GM19324 (cell line): ENCODE data around the gene LIPA.

Source experiments
- ATAC-seq: cut with Tn5 transposase; IDR thresholded peaks from one replicate; pipeline ENCODE4 v1.9.1; 2021; ENCODE audit warnings: mild to moderate bottlenecking, moderate library complexity; ENCODE audit not compliant: unreplicated experiment, low FRiP score

Gene LIPA

DNA sequence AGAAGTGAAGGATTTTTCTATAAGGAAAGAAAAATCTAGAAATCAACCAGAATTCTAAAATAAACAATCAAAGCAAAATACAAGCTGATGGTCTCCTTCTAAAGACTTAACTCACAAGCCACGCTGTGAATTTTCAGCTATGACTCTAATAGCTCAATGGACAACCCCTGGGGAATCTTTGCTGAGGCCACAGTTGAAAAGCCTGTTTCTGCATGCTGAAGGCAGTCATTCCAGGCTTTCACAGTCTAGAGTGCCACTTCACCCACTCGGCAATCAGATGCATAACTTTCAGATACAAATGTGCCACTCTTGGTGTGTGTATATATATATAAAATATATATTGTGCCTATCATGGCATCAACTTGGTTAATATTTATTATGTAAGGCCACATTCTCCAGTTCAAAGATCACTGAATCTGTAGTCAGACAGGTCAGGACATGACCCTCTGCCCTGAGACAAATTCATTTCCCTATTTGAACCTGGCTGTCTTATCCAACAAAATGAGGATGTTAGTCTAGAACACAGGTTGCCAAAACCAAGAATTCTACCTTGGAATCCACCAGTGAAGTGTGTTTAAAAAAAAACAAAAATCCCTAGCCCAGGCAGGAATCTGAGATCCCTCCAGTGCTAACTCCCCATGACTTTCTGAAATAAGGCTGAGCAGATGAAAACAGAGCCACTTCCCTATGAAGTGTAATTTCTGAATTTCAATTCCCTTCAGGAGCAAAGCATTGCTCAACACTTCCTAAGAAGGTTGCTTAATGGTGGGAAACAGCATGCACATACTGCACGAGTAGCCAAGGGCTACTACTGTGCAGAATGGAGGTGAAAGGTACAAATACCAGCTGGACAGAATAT is 9.9 kb downstream of the LIPA start:
- no peak for ATAC-seq

DNA sequence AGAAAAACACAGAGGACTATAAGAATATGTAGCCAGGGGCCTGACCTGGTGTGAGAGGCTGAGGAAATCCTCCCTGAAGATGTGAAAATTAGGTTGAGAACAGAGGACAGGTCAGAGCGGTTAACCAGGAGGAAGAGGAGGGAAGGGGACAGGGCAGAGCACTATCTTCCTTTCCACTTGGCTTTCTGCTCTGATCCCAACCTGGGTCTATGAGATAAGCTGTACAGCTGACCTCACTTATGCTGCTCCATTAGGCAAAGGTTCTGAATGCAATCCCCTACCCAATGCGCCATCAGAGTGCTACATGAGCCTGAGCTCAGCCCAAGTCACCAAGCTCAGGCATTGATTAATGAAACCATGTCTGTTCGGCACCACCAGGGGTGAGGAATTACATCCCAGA is 10.5 kb downstream of the LIPA start:
- ATAC-seq = no peak

DNA sequence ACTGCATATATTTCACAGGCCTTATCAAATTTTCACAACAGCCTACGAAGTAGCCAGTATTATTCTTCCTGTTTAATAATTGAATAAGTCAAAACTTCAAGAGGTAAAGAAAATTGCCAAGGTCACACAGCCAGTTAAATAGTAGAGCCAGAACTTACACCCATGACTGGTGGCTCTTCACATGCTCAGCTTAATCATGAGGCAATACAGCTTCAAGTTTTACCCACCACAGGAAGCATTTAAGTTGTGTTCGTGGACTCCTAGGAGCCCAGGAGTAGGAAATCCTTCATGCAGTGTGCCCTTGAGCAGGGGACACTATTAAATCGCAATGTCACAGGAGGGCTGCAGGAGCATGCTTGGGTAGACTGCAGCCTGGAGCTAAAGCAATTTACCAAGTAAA is 11.1 kb downstream of the LIPA start:
- ATAC-seq = no peak

DNA sequence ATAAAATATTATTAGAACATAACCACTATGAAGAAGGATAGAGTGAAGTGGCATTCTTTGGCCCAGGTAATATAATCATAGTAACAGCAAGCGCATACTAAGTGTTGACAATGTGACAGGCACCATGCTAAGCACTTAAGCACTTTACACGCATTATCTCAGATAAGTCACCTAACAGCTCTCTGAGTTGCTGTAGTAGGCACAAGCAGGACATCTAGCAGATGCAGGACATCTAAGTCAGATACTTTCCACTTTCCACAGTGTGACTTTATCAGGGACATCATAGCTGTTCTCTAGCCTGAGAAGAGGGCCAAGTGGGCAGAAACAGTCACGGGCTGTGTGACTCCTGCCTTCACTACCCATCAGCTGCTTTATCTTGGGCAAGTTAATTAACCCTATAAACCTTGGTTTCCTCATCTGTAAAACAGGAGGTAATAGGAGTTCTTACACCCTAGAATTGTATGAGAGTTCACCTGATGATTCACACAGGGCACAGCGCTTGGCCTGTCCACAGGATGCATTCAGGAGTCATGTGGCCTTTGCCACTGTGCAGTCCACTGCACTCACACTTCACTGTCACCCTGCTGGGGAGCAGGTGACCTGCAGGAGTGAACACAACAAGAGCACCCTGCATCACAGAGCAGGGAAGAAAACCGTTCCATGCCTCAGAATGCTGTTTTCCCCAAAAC is 12.5 kb downstream of the LIPA start:
- no peak for ATAC-seq

DNA sequence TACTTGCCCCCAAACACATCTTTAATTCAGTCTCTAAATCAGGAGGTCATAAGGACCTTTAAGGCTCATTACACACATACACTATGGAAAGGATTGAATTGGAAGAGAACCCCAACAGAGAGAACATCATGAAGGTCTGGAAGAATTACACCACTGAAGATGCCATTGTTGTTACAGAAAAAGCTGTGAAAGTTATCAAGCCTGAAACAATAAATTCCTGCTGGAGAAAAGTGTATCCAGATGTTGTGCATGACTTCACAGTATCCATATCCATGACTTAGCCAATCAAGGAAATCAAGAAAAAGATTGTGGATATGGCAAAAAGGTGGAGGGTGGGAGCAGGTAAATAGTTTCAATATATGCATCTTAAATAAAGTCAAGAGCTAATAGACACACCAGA is 13.7 kb downstream of the LIPA start:
- ATAC-seq = no peak

DNA sequence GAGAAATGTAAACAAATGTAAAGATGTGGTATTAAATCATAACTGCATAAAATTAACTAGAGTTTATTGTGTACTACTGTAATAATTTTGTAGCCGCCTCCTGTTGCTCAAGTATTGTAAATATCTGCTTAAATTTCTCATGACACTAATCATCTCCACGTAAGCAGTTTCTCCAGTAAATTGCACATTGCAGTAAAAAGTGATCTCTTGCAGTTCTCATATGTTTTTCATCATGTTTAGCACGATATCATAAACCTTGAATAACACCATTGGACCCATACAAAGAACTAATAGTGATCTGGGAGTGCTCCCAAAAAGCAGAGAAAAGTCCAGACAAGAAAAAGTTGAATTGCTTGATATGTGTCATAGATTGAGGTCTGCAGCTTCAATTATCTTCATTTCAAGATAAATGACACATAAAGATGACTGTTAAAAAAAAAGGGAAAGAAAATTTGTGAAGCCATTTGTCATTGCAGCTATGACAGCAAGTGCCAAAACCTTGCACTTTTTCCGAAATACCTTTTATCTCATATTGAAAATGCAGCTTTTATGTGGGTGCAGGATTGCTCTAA is 15.3 kb downstream of the LIPA start:
- no peak for ATAC-seq

DNA sequence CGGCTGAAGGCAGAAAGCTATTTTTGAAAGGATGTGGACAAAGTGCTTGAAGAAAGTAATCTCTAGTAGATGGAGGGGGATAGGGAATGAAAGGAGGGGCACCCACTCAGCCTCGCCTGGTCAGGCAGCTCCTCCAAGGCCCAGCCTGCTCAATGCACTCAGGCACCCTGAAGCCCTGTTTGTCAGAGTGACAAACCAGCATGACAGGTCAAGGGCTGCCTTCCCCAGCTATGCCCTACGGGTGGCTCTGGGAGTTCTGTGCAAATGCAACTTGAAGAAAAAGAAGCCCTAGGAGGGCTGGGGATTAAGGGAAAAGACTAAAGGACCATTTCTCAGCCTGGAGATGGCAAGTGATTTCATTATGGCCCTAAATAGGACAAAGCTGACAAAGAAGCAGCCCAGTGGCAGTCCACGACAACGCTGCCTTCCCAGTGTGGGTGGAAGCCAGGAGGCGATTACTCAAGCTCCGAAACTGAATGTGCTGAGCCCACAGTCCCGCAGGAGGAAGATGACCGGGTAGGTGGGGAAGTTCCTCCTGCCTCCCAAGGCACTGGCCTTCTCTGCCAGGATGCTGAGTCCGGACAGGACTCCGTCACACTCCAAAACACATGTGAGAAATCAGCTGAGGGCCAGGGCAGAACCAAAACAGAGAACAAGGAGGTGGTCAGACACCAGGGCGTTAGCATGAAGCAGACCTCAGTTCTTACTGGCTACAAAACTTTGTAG is 16.3 kb downstream of the LIPA start:
- no peak for ATAC-seq

DNA sequence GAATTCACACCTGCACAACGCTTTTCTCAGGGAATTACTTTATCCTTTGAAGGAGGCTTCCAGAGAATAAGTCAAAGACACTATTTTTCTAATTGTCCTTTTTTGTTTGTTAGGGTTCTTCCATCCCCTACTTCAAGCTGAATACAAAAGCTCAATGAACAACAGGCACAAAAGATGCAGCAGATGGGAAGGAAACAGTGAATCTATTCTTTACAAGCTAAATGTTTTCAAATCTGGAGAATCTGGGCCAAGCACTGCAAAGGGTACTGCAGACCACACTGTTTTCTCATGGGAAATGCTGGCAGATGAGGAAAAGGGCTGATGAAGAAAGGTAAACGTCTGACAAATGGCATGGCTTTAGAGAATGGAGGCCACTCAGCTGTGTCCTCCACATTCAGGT is 18.5 kb downstream of the LIPA start:
- ATAC-seq = no peak

DNA sequence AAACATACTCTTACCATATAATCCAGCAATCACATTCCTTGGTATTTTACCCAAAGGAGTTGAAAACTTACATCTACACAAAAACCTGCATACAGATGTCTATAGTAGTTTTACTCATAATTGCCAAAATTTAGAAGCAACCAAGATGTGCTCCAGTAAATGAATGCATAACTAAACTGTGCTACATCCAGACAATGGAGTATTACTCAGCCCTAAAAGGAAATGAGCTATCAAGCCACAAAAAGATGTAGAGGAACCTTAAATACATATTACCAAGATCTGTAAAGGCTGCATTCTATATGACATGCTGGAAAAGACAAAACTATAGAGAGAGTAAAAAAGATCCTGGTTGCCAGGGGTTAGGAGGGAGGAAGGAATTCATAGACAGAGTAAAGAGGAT is 22.6 kb downstream of the LIPA start:
- no peak for ATAC-seq

DNA sequence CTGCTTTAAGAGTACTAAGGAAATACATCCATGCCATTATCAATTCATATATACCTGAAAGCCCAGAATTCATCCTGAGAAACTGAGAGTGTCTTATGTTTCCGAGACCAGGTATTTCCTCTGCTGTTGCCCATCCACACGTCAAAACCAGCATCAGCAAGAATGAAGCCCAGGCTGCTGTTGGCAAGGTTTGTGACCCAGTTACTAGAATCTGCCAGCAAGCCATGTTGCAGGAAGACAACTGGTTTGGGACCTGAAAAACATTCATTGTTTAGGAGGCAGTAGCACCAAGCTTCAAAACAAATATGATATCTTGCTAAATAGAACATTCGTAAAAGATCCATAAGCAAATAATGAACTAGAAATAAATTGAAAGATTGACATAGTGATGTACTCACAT is 23.4 kb downstream of the LIPA start:
- no peak for ATAC-seq

DNA sequence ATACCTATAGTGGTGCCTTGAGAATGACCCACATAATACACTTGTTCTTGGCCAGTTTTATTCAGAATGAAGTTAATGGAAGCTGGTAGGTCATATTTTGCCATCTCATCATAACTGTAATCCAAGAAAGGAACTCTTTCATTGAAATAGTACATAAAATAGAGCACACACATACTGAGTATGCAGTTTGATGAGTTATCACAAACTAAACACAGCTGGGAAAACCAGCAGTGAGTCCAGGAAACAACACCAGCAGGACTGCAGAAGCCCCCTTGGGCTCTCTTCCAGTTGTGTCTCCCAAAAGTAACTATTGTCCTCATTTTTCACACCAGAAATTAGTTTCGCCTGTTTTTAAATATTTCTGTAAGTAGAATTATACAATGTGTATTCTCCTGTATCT is 24.7 kb downstream of the LIPA start:
- ATAC-seq = no peak

DNA sequence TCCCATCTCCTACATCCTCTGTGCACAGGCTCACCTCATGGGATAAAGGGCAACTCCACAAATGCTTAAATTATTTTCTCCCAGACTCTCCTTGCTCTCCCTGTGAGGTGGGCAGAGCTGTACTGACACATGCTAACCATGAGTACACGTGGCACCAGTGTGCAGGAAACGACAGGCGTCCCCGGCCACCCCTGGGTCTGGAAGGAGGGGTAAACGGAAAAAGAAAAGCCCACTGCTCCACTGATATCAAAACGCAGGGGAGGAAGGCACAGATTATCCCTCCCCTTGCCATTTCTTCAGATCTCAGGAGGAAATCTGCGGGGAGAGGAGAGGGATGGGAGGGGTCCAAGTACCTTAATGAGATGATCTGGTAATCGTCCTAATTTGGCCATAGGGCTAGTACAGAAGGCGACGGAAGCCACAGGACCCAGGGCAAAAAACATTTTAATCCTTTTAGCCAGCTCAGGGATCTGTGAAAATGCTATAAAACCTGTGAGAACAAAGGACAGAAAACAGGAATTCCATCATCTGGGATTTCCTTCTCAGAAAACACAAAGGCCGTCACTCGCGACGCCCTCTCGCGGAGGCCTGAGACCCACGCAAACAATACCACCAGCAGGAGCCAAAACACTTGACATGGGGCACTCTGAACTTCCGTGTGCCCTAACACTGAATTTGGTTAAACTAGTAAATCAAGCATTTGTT is 26.7 kb downstream of the LIPA start:
- no peak for ATAC-seq

DNA sequence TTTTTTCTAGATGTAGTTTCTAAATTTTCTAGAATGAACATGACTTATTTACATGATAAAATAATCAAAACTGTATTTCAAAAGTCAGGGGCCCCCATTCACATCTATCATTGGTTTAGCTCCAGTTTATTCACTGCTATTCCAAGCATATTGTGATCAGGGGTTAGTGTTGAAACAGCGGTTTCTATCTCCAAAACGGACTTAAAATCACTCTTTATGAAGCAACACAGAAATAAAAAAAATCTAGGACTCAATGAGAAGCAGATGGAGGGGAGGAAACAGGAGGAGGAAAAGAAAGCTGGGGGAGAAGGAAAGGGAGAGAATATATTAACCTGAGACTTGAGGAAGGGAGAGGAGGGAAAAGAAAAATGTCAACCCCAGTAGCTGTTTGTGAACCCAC is 29.7 kb downstream of the LIPA start:
- ATAC-seq = no peak

DNA sequence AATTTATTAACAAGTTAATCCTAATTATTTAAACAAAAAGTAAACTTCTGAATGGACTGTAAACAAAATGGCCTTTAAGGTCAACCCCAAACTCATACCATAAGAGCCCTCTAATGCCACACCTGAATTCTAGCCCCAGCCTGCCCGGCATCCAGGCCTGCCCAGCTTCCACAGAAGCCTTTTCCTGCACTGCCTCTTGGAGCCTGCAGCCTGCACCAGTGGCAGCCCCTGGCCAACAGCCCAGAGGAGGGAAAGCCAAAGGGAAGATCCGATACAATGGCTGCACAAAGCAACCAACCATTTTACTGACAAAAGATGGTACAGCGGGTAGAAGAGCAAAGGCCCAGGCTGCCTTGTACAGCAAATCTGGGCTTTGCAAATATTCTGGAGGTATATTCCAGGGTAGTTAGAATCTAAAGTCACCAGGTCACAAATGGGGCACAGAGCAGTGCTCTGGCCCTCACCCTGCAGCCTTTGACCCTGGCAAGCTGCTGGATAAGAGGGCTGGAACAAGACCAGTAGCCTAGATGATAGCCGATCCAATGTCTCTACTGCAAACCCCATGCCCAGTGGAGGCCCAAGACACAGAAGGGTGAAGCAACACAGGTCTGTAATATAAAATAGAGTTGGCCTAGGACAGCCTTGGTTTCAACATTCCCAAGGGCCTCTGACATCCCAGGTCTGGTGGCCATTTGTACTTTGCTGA is 31.9 kb downstream of the LIPA start:
- no peak for ATAC-seq

DNA sequence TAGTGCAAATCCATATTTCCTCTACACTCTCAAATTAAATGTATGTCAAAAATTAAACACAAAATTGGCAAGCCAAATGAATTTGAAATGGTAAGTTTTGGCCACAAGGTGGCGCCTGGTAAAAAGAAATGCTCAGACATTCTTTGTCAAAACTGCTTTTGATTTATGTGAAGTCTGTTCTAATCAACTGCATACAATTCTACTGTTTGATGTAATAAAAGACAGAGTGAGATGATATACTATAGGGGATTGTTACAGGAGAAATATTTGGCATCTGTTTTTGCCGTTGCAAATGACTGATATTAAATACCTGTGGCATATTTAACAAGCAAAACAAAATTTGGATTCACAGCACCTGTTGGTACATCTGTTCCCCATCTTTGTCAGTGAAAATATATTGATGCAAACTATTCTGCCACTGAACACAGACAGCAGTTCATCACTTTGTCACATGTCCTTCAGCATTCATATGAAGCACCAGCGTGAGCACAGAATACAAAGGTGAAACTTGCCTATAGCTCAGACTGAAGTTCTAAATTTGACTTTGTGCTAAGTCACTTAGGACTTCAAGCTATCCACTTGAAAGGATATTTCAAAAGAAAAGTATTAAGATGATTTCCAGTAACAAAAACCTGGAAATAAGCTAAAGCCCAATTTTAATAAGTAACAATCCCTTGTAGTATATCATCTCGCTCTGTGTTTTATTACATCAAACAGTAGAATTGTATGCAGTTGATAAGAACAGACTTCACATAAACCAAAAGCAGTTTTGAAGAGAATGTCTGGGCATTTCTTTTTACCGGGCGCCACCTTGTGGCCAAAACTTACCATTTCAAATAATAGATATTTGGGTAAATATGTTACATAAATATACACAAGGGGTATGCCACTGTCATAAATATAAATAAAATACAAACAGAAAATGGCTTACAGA is 34.3 kb downstream of the LIPA start:
- no peak for ATAC-seq

DNA sequence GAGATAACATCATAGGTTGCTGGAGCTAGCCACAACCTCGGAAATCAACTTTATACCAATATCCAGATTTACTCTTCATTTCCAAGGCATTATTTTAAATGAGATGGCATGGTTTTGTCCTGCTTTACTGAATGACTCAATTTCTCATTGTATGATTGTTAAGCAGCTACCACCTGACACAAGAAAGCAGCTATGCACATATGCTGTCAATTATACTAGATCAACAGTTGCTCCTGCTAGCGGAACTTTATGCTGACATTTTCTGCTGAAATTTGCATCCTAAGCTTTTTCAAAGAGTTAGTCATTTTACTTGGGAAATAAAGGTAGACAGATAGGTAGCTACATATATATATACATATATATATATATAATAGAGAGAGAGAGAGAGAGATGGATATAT is 35.5 kb downstream of the LIPA start:
- no peak for ATAC-seq

DNA sequence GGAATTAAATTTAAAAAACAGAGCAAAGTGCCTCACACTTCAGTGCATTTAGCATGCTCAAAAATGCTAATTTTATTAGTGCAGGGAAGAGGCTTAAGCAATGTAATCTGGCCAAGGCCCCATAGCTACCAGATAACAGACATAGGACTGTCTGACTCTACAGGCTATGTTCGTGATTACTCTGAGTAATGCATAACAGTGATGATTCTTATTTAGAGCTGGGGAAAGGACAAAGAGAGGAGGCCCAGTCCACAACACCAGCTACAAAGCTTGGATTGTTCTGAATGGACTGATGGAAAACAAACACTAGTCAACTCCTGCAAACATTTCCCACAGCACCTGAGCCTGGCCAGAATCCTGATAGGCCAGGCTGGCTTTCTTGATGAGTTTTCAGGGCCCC is 36.1 kb downstream of the LIPA start:
- ATAC-seq = no peak

DNA sequence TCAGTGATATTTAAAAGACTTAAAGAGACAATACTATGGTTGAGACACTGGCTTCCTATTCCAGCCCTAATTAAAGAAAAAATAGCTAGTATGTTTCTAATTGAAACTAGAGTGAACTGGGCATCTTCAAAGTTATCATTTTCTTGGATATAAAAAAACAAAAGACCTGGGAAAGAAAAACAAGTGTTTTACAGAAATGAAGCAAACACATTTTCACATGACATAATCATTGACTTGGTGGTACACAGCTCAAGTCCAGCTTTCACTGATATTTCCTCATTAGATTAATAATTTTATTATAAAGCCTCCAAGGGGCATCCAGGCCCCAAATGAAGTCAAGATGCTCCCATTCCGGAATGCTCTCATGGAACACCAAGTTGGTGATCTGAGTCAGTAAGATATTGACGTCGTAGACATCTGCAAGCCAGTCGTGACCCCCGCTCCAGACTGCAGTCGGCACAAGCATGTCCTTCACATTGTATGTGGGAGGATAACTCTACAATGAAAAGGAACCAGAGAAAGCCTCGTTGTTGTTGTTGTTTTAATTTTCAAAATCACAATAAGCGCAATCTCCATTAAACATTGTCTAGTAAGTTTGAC is 36.9 kb downstream of the LIPA start:
- ATAC-seq = no peak
